PFSK-1 (cell line): Measurements from ENCODE around the gene CLN6.

Source experiments
- POLR2AphosphoS5 ChIP-seq: IDR thresholded peaks from 2 replicates; pipeline ENCODE4 v1.6.1; 2012; ENCODE audit warnings: low read depth, mild to moderate bottlenecking, control low read depth, low read length, moderate library complexity
- REST ChIP-seq, 2 experiments: IDR thresholded peaks; 2 replicates each; pipeline versions ENCODE4 v1.6.1 to v1.8.0; 2011 to 2012; ENCODE audit warnings: low read depth in 2 of 2, low read length in 2 of 2, control low read depth in 1 of 2, inconsistent platforms in 1 of 2, mild to moderate bottlenecking in 1 of 2, moderate library complexity in 1 of 2; ENCODE audit not compliant: insufficient read depth in 1 of 2
- SIN3A ChIP-seq: IDR thresholded peaks from 2 replicates; pipeline ENCODE4 v1.6.1; 2012; ENCODE audit warnings: mild to moderate bottlenecking, low read length, moderate library complexity, borderline replicate concordance; ENCODE audit not compliant: insufficient read depth
- TAF1 ChIP-seq: IDR thresholded peaks from 2 replicates; pipeline ENCODE4 v1.6.1; 2012; ENCODE audit warnings: low read length, control low read depth, borderline replicate concordance; ENCODE audit not compliant: insufficient read depth

DNA sequence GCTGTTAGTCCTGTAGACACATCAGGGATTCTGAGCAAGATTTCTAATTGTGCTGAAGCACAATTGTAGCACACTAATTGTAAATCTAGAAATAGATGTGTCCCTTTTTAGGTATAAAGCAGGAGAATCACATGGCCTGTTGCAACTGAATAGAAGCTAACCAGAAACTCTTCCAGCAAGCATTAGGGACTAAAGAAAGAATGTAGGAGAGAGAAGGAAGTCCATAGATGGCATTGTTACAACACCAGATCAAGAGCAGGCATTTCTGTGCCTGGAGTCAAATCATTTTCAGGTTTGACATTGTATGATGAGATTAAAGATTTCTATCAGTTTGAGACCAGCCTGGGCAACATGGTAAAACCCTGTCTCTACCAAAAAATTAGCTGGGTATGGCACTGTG, 51.8 kb downstream of the CLN6 start:
- no peak for TF ChIP-seq POLR2AphosphoS5
- TF ChIP-seq TAF1, result no peak
- TF ChIP-seq REST (IDR thresholded peaks at IDR 0.05; ENCODE audit: insufficient read depth in 1 of 2, low read depth in 2 of 2, low read length in 2 of 2), result no peak
- no peak for TF ChIP-seq SIN3A
